GM18868 (cell line): ENCODE measurements around the gene NR2C2.

Source experiments
- ATAC-seq: cut with Tn5 transposase; IDR thresholded peaks from one replicate; pipeline ENCODE4 v1.9.1; 2021; ENCODE audit warnings: mild to moderate bottlenecking, moderate library complexity; ENCODE audit not compliant: unreplicated experiment

The NR2C2 gene

DNA sequence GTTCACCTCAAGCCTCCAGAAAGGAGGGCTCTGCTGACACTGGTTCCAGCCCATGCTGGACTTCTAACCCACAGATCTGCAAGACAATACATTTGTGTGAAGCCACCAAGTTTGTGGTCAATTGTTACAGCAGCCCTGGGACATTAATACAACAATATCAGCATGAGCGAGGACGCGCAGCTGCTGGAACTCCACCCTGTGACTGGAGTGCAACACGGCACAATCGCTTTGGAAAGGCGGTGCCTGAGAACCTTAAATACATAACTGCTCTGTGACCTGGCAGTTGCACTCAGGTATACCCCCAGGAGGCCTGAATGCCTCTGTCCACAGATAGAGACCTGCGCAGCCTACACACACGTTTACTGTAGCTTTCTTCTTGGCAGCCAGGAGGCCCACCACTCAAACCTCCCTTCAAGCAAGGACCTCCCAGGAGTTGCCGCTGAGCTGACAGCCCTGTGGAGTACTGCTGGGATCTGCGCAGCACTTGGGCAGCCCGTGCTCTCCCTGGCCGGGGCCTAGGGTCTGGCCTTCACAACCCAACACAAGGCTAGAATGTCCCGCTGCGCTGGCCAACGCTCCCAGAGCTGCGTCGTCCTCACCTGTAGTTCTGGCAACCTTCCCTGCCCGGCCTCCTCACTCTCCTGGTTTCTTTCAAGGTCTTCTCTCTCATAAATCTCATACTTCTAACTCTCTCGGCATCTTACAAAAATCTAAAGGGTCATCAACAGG lies 109.5 kb downstream of the NR2C2 start:
- ATAC-seq: no peak

- no peak for ATAC-seq
These were observed 112.6 kb downstream of the NR2C2 start for GRCh38 chr3:15060029-15060428.

DNA sequence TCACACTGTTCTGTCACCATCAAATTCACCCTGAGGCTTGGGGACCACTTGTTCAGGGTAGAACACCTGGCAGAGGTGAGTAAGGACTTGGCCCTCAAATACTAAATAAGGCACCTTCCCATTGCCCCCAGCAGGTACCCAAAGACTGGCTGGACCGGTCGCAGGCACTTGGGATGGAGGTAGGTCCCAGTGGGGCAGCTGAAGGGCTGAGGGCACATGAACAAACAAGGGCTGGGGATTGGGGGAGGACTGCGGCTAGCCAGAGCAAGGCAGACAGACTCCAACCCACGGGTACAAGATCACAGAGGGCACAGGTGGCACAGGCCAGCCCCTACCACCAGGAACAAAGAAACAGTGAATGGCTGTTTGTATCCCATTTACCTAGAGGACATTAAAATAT lies 115.9 kb downstream of the NR2C2 start:
- ATAC-seq: no peak

- ATAC-seq: no peak
These were observed 116.4 kb downstream of the NR2C2 start for GRCh38 chr3:15063656-15064286.

DNA sequence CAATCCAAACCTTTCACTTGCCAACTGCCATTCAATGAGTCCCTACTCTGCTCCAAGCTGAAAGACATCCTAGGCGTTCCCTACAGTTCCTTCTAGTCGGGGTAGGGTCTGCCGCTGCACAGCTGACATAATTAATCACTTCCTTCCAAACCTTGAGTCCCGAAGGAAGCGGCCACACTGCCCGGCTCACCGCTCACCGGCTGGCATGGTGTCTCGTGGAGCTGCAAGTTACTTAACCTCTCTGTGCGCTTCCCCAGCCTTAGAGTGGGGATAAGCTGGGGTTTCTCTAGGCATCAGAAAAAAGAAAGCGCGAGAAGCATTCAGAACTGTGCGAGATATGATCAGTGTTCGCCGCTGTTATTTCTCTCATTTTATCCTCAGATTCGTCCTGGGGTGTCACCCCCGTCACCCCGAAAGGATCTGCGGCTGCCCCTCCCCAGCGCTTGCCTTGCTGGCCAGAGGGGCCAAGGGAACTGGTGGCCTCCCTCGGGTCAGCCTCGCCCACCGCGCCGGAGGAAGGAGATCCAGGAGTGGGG lies 117.0 kb downstream of the NR2C2 start:
- peak; percentile 16 for ATAC-seq

GRCh38 chr3:15064835-15065549 lies 117.6 kb downstream of the NR2C2 start, which contains the start of gene MRPS25:
Gene MRPS25 (minus strand): TSS chr3:15065315. CDS start chr3:15065194, 121 bp downstream.
- peak; percentile 98 for ATAC-seq

DNA sequence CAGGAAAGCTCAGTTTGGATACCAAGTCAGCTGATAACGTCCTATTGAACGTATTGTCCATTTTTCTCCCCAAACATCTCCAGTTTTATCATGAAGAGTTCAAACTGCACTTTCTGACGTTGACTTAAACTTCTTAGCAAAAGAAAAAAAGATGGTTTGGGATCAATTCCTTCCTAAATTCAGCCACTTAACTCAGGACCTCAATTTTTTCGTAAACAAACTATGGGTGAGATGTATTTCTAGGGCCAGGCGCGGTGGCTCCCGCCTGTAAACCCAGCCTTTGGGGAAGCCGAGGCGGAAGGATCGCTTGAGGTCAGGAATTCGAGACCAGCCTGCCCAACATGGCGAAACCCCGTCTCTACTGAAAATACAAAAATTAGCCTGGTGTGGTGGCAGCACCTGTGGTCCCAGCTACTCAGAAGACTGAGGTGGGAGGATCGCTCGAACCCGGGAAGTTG lies 118.2 kb downstream of the NR2C2 start:
- ATAC-seq: no peak

DNA sequence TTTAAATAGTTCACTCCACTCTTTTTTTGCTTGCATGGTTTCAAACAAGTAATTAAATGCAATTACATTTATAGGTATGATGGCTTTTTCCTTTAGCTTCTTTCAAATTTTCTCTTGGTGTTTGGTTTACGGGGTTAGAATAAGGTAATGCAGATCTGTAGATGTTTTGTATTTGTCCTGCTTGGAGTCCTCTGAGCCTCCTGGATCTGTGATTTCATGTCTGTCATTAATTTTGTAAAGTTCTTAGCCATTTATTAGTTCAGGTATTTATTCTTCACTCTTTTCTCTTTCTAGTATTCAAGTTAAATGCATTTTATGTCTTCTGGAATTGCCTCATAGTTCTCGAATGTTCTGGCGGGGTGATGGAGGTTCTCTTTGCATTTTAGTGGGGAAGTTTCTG lies 119.1 kb downstream of the NR2C2 start:
- no peak for ATAC-seq

DNA sequence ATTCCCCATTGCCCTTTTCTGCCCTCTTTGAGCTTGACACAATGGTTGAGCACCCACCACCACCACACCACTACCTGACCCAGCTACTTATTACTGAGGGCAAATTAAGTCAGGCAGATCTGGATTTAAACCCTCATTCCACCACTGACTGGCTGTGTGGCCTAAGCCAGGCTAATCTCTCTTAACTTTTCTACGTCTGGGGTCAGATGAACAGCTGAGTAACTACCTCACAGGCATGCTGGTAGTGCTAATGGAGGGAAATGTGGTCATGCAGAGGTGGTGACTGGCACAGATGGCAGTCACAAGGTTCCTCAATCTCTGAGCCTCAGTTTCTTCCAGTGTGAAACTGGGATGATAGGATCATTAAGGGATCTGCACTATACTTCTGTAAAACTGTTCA lies 122.1 kb downstream of the NR2C2 start:
- no peak for ATAC-seq

- no peak for ATAC-seq
These were observed 124.3 kb downstream of the NR2C2 start for GRCh38 chr3:15071699-15072098.

DNA sequence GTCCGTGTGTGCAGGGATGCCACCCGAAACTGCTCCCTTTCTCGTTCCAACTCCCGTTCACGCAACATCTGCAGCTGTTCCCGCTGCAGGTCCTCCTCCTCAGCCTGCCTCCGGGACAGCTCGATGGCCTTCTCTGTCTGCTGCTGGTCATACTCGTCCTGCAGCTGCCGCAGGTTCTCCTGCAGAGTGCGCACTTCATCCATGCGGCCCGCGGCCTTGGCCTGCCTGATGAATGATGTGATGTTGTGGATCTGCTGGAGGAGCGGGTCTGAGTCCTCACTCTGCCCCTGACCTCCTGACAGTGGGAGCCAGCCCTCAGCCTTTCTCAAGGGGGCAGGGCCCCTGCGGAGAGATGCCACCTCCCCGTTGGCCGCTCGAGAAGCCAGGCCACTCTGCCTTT lies 127.1 kb downstream of the NR2C2 start:
- no peak for ATAC-seq

DNA sequence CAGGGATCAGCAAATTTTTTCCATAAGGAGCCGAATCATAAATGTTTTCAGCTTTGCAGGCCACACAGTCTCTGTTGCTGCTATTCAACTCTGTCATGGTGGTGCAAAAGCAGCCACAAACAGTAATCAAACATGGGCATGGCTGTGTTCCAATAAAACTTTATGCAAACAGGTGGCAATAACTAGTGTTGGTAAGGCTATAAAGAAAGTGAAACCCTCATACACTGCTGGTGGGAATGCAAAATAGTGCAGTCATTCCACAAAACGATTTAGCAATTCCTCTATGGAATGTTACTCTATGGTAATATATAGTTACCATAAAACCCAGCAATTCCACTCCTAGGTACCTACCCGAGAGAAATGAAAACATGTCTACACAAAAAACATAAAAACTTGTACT lies 131.7 kb downstream of the NR2C2 start:
- no peak for ATAC-seq

- no peak for ATAC-seq
These were observed 134.7 kb downstream of the NR2C2 start for GRCh38 chr3:15081960-15082664.

DNA sequence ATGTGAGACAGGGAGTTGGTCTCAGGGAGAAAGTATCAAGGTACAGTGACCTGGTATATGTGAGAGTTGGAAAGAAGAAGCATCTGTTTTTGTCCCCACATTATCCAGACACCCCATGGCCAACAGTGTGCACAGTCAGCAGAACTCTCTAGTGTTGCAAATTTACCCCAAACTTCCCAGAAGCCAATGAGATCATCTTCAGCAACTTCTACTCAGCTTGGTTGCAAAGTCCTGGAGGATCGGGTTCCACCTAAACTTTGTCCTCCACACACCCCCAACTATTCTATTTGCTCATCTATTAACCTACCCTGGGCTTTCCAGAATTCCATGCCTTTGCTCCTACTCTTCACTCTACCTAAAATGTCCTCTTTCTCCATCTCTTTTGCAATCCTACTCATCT lies 135.9 kb downstream of the NR2C2 start:
- ATAC-seq: no peak

DNA sequence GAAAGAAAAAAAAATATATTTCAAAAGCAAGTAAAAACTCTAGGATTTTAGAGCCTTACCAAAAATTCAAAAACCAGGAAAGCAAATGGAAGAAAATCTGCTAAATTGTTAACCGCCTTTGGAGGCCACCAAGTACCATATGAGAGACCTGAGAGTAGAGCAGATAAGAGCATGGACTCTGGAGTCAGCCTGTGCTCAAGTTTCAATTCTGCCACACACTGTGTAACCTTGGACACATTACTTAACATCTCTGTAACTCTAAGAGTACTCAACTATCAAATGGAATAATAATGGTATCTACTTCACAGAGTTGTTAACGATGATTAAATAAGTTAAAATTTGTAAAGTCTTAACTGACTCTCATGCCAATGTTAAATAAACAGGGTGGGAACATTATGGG lies 138.9 kb downstream of the NR2C2 start:
- ATAC-seq: no peak

DNA sequence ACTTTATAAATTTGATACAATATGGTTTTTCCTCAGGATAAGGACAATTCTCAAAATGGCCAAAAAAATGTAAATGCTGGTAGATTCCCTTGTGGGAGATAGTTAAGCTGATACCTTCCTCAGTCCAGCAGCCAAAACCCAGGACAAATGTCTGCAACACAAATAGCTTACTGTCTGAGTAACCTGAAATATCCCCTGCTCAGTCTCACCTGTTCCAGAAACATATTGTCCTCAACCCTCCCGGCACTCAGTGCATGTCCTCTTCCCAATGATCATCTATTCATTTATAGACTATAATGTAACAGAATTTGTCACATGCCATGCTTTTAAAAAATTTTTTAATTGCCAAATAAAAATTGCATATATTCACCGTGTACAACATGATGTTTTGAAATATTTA lies 139.3 kb downstream of the NR2C2 start:
- ATAC-seq: no peak

- ATAC-seq: no peak
These were observed 141.8 kb downstream of the NR2C2 start for GRCh38 chr3:15089201-15089600.

GRCh38 chr3:15091575-15091974 lies 144.2 kb downstream of the NR2C2 start:
- no peak for ATAC-seq

GRCh38 chr3:15092686-15093085 lies 145.3 kb downstream of the NR2C2 start:
- ATAC-seq: no peak

DNA sequence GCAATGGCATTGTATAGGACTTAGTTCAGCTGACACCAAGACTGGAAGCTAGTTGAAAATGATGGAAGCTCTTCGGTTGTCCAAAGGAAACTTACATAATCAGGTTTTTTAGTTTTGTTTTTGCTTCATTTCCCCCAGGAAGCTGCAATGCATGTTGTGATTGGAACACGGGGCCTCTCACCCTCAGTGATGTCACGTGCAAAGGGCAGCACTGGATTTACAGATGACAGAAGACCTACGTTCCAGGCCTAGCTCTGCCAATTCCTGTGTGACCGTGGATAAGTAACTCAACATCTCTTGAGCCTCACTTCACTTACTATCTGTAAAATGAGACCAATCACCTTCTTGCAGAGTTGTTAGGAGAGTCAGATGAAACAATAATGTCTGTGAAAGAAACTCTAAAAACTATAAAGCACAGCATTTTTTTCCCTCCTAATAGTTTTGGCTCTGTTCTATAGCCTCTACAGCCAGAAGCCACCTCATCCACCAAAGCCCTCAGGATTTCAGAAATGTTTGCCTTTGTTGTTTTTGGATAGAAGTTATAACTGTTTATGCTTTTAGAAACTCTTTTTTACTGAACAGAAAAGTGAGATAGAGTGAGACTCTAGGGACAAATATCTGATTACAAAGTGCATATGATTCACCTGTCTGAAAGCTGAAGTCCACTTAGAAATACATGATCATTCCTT lies 146.9 kb downstream of the NR2C2 start:
- no peak for ATAC-seq
